Activated CD4-positive, CD25-positive, alpha-beta regulatory T cell (primary cell): ENCODE results near the gene TTLL9.
"Not testable (repeated sequence)": the region's sequence is repeated elsewhere in the genome, so short reads cannot be mapped to it uniquely, and the experiment has no call there.

Experiments used
- DNase-seq, 4 experiments: peaks; one replicate each; lab custom pipeline; 2025; lab: John Stamatoyannopoulos, UW

TTLL9 gene

DNA sequence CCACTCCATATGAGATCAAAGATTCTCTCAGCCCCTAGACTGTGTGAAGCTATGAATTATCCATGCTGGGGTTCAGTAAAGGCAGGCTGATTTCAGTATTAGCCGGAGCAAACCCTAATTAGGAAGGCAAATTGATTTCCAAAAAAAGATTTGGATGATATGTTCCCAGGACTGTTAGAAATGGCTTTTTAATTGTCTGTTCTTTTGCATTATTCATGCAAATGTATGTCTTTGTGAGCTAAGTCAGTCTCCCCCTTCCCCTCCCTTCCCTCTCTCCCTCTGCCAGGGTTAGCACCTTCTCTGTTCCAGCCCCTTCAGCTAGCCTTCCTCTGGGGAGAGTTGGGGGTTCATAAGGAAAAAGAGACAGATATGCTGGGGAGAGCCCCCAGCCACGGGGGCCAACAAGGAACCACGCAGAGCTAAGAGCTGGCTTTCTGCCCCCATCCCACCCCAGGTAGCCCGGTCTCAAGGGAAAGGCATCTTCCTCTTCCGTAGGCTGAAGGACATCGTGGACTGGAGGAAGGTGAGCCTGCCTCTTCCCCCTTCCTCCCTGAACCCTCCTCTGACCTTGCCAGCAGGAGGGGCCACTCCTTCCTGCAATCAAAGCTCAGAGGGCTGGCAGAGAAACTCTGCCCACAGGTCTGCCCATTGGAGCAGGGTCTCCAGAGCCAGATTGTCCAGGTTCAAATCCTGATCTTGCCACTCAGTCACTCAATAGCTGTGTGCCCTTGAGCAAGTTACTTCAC is 49.1 kb downstream of the TTLL9 start:
- DNase-seq: no peak

DNA sequence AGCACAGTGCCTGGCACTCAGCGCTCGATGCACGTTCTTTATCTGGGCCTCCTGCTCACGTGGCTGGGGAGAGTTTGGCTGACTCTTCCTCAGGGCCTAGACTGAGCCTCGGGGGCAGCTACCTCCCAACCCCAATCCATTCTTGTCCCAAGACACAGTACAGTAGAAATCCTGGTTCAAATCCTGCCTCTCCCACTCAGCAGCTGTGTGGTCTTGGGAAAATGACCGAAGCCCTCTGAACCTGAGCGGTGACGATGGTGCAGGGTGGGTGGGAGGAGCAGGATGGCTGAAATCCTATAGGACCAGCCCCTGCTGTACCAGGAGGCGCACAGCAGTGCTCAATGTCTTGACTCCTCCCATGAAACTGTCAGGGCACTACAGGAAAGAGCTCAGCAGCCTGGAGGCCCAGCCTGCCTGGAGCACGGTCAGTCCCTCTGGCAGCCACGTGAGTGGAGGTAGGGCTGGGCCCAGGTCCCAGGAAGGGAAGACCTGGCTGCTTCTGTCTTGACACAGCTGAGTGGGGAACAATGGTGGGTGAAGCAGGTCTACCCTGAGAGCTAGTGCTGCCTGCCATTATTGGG is 49.9 kb downstream of the TTLL9 start:
- no peak for DNase-seq

DNA sequence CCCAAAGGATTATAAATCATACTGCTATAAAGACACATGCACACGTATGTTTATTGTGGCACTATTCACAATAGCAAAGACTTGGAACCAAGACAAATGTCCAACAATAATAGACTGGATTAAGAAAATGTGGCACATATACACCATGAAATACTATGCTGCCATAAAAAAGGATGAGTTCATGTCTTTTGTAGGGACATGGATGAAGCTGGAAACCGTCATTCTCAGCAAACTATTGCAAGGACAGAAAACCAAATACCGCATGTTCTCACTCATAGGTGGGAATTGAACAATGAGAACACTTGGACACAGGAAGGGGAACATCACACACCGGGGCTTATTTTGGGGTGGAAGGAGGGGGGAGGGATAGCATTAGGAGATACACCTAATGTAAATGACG is 51.0 kb downstream of the TTLL9 start:
- DNase-seq: not testable (repeated sequence)

DNA sequence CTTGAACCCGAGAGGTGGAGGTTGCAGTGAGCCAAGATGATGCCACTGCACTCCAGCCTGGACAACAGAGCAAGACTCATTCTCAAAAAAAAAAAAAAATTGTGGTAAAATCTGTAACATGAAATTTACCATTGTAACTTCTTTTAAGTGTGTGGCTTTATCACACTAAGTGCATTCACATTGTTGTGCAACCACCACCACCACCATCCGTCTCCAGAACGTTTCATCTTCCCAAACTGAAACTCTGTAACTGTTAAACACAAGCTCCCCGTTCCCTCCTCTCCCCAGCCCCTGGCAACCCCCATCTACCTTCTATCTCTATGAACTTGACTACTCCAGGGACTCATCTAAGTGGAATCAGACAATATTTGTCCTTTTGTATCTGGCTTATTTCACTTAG is 51.7 kb downstream of the TTLL9 start:
- no peak for DNase-seq

DNA sequence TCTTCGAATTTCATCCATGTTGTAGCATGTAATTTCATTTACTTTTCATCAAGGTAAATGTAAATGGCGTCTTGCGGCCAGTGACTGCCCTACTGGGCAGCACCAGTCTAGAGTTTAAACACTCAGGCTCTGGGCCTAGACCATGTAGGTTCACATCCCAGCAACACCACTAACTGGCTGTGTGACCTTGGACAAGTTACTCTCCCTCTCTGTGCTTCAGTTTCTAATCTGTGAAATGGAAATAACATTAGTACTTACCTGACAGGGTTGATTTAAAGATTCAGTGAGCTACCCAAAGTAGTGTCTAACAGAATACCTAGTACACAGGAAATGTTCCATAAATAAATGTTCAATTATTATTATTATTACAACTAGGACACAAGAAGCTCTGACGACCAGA is 52.2 kb downstream of the TTLL9 start:
- DNase-seq: no peak

DNA sequence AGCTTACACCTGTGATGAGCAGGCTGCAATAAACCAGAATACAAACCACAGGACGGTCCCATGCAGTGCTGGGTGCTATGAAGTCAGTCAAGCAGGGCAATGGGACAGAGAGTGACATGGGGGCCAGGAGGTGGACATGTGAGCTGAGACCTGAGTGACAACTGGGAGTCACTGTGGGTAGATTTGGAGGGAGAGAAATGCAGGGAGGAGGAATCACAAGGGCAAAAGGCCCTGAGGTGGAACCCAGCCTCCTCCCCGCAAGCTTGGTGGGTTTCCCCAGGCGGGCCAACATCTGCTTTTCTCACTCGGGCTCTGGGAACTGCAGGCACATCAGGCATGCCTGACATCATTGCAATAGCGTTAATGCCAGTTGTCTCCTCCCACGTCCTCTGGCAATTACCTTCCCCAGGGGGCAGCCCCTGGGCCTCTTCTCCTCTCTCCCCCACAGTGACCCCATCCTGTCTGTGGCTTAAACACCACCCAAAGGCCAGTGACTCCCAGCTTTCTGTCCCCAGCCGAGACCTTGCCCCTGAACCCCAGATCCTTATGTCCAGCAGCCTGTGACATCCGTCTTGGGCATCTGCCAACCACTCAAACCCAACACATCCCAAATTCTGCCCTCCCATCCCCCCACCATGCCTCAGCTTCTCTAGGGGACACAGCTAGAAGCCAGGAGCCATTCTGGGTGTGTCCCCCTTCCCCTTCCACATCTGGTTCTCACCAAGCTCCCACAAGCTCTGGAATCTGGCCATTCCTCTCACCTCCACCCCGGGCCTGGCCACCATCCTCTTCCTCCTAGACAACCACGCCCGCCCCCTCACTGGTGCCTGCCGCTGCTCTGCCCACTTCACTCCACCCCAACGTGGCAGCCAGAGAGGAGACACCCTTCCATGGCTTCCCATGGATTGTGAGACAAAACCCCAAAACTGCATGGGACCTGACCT is 53.2 kb downstream of the TTLL9 start:
- no peak for DNase-seq

DNA sequence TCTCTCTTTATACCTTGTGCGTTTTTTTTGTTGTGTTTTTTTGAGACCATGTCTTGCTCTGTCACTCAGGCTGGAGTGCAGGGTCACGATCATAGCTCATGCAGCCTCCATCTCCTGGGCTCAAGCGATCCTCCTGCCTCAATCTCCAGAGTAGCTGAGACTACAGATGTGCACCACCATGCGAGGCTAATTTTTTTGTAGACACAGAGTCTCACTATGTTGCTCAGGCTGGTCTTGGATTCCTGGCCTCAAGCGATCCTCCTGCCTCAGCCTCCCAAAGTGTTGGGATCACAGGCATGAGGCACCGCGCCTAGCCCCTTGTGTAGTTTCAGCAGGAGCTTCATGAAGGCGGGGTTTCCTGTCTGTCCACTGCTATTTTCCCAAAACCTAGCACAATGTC is 54.1 kb downstream of the TTLL9 start:
- no peak for DNase-seq

DNA sequence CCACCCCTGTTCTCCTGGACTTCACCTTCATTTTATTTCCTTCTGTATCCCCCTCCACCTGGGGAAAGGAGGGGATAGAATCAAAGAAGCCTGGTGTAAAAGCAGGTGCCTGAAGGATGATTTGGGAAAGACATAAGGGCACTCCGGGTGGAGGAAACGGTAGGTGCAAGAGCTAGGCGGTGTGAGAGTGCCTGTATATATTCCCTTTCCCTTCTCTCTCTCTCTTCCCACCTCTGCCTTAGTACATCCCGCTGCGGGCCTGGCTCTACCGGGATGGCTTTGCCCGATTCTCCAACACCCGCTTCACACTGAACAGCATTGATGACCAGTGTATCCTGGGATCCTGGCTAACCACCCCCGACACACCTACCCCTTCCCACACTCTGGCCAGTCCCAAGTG is 55.2 kb downstream of the TTLL9 start:
- DNase-seq: no peak

DNA sequence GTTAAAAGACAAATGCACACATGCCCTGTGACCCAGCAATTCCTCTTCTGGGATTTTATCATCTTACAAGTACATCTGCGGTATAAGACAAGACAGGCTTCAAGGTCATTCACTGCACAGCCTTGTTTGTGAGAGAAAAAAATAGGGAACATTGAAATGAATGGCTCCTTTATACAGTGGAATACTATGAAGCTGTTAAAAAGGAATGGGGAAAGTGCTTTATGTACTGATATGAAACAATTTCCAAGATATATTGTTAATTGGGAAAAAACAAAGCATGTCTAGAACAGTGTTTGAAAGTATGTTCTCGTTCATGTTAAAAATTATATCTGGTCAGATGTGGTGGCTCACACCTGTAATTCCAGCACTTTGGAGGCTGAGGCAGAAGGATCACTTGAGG is 56.1 kb downstream of the TTLL9 start:
- DNase-seq: no peak

DNA sequence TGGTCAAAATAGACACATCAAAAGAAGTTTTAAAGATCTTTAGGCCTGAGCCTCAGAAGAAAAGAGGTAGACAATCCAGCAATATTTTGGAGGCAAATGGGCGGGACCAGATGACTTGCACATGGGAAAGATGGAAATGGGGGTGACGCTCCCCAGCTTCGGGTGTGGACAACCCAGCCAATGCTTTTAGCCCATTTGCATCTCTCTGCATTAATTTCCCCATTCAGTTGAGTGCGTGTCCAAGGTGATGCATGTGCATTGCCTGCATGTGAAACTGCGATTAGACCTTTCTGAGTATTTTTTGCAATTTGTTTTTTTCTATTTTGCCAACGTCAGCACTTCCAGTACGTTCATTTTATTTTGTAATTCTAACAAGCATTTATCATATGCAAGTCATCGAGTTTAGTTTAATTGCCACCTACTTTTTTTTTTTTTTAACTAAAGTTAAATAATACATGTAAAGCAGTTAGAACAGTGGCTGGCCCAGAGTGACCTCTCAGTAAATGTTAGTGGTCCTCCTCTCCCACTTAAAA is 57.3 kb downstream of the TTLL9 start:
- no peak for DNase-seq

DNA sequence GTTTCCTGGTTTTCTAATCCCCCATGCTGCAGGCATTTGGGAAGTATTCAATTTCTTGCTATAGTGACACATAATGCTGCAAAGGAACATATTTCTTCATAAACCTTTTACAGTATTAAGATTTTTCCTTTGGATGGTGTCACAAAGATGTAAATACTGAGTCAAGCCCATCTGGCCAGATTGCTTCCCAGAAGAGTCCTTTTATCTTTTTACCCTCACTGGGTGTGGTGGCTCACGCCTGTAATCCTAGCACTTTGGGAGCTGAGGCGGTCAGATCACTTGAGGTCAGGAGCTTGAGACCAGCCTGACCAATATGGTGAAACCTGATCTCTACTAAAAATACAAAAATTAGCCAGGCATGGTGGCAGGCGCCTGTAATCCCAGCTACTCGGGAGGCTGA is 59.2 kb downstream of the TTLL9 start:
- not testable (repeated sequence) for DNase-seq

DNA sequence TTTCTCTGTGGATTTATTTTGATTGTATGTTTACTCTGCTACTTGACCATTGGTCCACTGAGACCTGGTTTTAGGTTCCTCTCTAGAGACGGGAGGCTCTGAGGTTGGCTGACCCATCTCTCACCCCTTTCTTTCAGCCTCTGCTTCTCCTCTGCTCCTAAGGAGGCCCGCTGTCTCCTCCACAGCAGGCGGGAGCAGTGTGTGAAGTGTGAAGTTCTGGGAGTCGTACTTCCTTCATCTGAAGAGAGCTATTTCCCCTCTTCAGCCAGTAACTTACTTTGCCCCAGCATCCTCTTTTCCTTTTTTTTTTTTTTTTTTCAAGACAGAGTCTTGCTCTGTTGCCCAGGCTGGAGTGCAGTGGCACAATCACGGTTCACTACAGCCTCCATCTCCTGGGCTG is 60.3 kb downstream of the TTLL9 start:
- no peak for DNase-seq

DNA sequence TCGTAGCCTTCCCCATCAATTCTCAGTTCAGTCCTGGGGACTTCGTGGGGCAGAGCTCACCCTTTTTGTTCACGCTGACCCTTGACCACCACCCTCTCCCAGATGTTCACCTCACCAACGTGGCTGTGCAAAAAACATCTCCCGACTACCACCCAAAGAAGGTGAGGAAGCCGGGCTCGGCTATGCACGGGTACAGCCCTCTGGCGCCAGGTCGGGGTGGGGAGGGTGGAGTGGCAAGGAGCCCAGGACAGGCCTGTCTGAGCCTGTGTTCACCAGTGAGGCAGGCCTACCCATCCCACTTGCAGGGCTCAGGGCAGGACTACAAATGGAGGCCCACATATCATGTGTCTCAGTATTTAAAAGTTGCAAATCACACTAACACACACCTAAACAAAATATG is 63.3 kb downstream of the TTLL9 start:
- DNase-seq: no peak

DNA sequence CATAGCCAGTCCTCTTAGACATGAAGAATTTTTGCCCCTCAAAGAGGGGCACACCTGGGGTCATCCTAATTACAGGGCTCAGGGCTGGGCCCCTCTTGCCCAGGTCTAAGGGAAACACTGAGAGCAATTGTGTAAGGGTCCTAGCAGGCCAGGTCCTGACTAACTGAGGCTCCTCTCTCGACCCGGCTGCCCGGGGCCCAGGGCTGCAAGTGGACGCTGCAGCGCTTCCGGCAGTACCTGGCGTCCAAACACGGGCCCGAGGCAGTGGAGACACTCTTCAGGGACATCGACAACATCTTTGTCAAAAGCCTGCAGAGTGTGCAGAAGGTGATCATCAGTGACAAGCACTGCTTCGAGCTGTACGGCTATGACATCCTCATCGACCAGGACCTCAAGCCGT is 64.1 kb downstream of the TTLL9 start:
- no peak for DNase-seq

DNA sequence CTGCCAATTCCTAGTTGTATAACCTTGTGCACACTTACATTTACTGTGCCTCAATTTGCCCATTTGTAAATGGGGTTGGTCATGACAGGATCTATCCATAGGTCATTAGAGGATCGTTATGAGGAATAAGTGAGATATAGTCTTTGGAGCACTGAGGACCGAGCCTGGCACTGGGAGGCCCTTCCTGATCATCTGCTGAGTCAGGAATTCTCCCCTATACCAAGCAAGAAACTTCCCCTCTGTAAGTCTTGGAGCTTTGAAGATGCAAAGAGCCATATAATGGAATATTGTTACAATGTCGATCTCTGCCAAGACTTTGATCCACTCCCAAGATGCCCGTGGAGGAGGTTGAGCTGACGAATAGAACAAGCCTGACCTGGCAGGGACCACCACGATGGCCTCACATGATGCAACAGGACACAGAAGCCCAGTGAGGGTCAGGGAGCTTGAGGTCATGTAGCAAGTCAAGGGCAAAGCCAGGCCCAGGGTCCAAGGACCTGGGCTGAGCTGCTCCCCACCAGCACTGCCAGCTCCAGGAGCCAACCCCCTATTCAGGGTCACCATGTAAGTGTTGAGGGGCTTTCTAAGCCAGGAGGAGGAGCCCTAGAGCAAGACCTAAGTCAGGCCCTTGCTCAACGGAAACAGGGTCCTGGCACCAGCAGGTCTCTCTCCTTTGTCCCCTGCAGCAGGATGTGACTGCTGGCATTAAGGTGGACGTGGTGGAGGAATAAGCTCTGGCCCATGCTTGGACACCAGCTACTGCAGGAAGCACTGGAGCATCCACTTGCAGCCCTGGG is 64.7 kb downstream of the TTLL9 start:
- no peak for DNase-seq

DNA sequence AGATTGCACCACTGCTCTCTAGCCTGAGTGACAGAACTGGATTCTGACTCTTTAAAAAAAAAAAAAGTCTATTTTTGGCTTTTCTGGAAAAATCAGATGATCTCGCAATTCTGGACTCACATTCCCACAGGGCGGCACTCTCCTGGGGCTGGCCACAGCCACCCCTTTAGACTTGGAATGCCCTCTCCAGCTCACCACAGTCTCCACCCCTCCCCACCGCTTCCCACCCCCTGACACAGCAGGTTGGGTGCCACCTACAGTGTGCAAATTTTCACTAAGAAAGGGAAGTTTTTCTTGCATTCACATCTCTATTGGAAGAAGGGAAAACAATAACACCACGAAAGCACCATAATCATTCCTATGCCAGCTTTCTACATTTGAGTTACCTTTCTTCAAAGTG is 66.0 kb downstream of the TTLL9 start:
- no peak for DNase-seq

DNA sequence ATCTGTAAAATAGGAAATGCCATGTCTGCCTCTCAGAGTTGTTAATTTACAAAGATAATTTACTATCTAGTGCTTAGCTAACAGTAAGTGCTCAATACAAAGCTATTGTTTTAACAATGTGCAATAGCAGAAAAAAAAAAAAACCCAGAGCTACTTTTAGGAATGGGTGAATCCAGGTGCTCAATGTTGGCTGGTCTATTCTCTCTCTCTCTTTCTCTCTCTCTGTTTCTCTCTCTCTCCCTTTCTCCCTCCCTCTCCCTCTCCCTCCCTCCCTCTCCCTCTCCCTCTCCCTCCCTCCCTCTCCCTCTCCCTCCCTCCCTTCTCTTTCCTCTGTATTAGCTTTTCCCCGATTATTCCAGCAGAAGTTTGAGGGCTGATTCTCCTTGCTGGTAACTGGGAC is 67.4 kb downstream of the TTLL9 start:
- DNase-seq: no peak

DNA sequence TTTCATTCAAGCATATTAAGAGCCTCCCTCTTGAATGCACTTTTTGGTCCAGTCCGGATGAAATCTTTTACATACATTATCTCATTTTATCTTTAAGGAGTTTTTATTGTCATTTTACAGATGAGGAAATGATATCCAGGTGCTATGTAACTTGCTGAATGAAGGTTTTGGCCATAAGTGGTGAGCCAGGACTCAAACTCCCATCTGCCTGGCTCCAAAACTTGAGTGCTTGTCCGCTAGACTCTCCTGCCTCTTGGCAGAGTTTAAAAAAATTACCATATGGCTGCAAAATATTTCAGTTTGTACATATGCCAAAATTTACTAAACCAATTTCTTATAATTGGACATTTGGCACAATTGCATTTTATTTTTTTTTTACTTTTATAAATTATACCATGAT is 69.2 kb downstream of the TTLL9 start:
- no peak for DNase-seq

DNA sequence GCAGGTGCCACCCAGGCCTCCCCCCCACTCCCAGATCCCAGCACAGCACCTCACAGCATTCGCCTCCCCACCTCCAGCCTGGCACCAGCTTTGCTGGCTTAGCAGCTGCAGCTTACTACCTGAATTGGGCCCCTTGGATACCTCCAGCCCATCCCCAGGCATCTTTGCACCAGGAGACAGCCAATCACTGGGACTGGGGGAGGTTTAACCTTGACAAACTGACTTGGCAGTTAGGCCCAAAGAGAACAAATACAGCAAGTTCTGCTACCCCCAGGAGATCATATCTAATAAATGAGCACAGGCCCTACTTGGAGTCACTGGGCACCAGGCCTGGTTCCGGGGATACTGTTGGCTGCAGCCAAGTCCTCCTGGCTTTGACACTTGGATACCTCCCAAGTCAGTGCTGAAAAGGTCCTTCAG is 72.6 kb downstream of the TTLL9 start:
- no peak for DNase-seq

DNA sequence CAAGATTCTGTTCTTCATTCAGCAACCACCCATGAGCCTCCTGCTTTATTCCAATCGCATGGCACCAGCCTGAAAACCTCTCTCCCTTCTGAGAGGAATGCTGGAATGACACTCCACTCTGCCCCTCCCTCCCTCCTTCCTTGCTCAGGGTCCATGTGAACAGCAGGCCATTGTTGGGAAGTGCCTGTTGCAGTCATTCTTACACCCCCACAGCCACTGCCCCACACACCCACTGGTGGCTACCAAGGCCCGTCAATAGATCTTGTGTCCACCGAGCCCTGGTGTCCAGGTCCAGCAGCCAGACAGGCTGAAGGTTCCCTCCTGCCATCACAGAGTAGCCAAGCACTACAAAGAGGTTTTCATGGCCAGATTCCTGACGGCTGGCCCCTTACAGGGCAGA is 74.9 kb downstream of the TTLL9 start:
- DNase-seq: no peak

DNA sequence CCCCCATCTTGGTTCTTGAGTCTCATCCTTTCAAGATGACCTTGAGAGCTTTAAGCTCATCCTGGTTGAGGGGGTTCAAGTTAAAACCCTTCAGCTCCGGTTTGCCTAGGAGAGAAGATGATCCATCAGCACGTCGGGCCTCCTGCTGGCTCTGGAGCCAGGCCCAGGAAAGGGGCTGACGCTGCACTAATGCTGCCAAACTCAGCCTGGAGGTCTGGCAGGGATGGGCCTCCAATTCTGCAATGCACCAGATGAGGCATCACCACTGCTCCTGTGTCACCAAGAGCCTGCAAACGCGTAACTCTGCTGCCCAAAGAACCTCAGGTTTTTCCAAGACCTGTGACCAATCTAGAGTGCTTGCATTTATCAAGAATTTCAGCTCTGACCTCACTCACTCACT is 75.4 kb downstream of the TTLL9 start:
- DNase-seq: no peak

DNA sequence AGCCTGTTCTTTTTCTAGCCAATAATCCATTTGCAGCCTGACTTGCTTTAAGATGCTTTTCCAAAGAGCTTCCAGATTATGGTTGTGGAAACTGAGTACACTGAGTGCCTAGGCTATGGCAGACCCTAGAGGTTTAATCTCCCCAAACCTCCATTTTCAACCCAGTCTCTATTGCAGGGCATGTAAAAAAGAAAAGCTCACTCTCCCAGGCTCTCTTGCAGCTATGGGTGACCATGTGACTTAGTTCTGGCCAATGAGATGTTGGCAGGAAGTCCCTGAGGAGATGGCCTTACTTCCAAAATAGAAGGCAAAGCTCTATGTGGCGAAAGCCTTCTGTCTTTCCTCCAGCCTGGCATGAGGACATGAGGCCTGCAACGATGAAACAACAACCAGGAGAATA is 77.6 kb downstream of the TTLL9 start:
- no peak for DNase-seq
